IMR-90 (cell line): ENCODE results near the gene TBX3. TPM values are rescaled to one million over a fixed set of nuclear protein-coding genes. Genes with fewer than 3 reads are reported as not detected.

ENCODE experiments used
- ATAC-seq: fragments of 200-7000 bp; cut with Tn5 transposase; 2 replicates; pipeline ENCODE4 v1.9.1; 2020; ENCODE audit warnings: low read depth, mild to moderate bottlenecking, moderate library complexity
- BruUV-seq: library from RNA; stranded (reverse); fragments of 400-500 nt; replicated peaks from 2 replicates; lab custom pipeline; 2021; lab: Mats Ljungman, UMichigan
- CTCF ChIA-PET: fragments of 300-600 bp; formaldehyde crosslinking; extraction: SDS; loops from one replicate; lab custom pipeline; 2021; ENCODE audit warnings: antibody characterized with exemption; lab: Yijun Ruan, JAX
- POLR2A ChIA-PET: fragments of 300-600 bp; sonication (Branson Sonifier 250); formaldehyde crosslinking; loops from one replicate; lab custom pipeline; 2022; ENCODE audit warnings: antibody characterized with exemption; ENCODE audit not compliant: unreplicated experiment; lab: Charles Lee
- DNase-seq: peaks from one replicate; pipeline ENCODE4 v3.0.0; 2013
- H2AFZ ChIP-seq: replicated peaks from 2 replicates; pipeline ENCODE3; 2013; ENCODE audit warnings: low read length, mild to moderate bottlenecking; ENCODE audit not compliant: poor library complexity
- H2AK5ac ChIP-seq: 2 replicates; pipeline ENCODE4 v1.6.1; 2013; ENCODE audit warnings: low read depth, low read length, inconsistent platforms
- H2AK9ac ChIP-seq: replicated peaks from 2 replicates; pipeline ENCODE3; 2013; ENCODE audit warnings: mild to moderate bottlenecking, low read depth, low read length, moderate library complexity; ENCODE audit not compliant: poor library complexity
- H2BK120ac ChIP-seq: 2 replicates; pipeline ENCODE4 v1.6.1; 2013; ENCODE audit warnings: low read depth, low read length, inconsistent platforms
- H2BK15ac ChIP-seq: 3 replicates; pipeline ENCODE4 v1.6.1; 2013; ENCODE audit warnings: low read depth, low read length, inconsistent platforms
- H2BK20ac ChIP-seq: 2 replicates; pipeline ENCODE4 v1.6.1; 2013; ENCODE audit warnings: low read depth, mild to moderate bottlenecking, inconsistent platforms, low read length, moderate library complexity
- H2BK5ac ChIP-seq: 2 replicates; pipeline ENCODE4 v1.6.1; 2013; ENCODE audit warnings: mild to moderate bottlenecking, low read depth, low read length, inconsistent platforms; ENCODE audit not compliant: poor library complexity, severe bottlenecking
- H3K14ac ChIP-seq: replicated peaks from 2 replicates; pipeline ENCODE4 v1.6.1; 2013; ENCODE audit warnings: low read depth, low read length, inconsistent platforms
- H3K18ac ChIP-seq: 2 replicates; pipeline ENCODE4 v1.6.1; 2013; ENCODE audit warnings: low read depth, low read length, control low read depth
- H3K23ac ChIP-seq: 2 replicates; pipeline ENCODE4 v1.6.1; 2013; ENCODE audit warnings: low read depth, low read length, inconsistent platforms
- H3K27ac ChIP-seq: 2 replicates; pipeline ENCODE4 v1.5.1; 2013; ENCODE audit warnings: mild to moderate bottlenecking, control low read depth, low read length; ENCODE audit not compliant: insufficient read depth
- H3K27me3 ChIP-seq: 2 replicates; pipeline ENCODE4 v1.6.1; 2013; ENCODE audit warnings: low read length; ENCODE audit not compliant: control insufficient read depth, insufficient read depth
- H3K36me3 ChIP-seq: 2 replicates; pipeline ENCODE4 v1.6.1; 2013; ENCODE audit warnings: low read length, mixed read lengths; ENCODE audit not compliant: control insufficient read depth, insufficient read depth
- H3K4ac ChIP-seq: 2 replicates; pipeline ENCODE4 v1.6.1; 2013; ENCODE audit warnings: low read depth, low read length, inconsistent platforms
- H3K4me1 ChIP-seq: 2 replicates; pipeline ENCODE4 v1.6.1; 2013; ENCODE audit warnings: low read length, mixed read lengths; ENCODE audit not compliant: control insufficient read depth, insufficient read depth
- H3K4me2 ChIP-seq: 2 replicates; pipeline ENCODE4 v1.6.1; 2013; ENCODE audit warnings: low read depth, mild to moderate bottlenecking, control low read depth, low read length, moderate library complexity
- H3K4me3 ChIP-seq: 2 replicates; pipeline ENCODE4 v1.5.1; 2013; ENCODE audit warnings: low read depth, mild to moderate bottlenecking, control low read depth, low read length, moderate library complexity; ENCODE audit not compliant: insufficient read depth
- H3K56ac ChIP-seq: 2 replicates; pipeline ENCODE4 v1.6.1; 2013; ENCODE audit warnings: low read length, inconsistent platforms; ENCODE audit not compliant: insufficient read depth; ENCODE audit errors: extremely low read depth
- H3K79me1 ChIP-seq, 2 experiments: 2 replicates each; pipeline ENCODE4 v1.6.1; 2013; ENCODE audit warnings: low read length in 2 of 2, inconsistent platforms in 1 of 2, low read depth in 1 of 2
- H3K9ac ChIP-seq: 2 replicates; pipeline ENCODE4 v1.6.1; 2013; ENCODE audit warnings: low read depth, low read length, control low read depth
- H3K9me1 ChIP-seq: 2 replicates; pipeline ENCODE4 v1.6.1; 2013; ENCODE audit warnings: low read length, inconsistent platforms; ENCODE audit not compliant: insufficient read depth
- H3K9me3 ChIP-seq: 2 replicates; pipeline ENCODE4 v1.6.1; 2013; ENCODE audit warnings: low read length; ENCODE audit not compliant: control insufficient read depth, insufficient read depth
- H4K20me1 ChIP-seq: 2 replicates; pipeline ENCODE4 v1.6.1; 2013; ENCODE audit warnings: low read length, inconsistent platforms; ENCODE audit not compliant: insufficient read depth
- H4K5ac ChIP-seq: 2 replicates; pipeline ENCODE4 v1.6.1; 2013; ENCODE audit warnings: mild to moderate bottlenecking, low read depth, low read length, control low read depth
- H4K8ac ChIP-seq, 2 experiments: 2 replicates each; pipeline ENCODE4 v1.6.1; 2013; ENCODE audit warnings: low read depth in 2 of 2, low read length in 2 of 2, control low read depth in 1 of 2, inconsistent platforms in 1 of 2
- H4K91ac ChIP-seq: 2 replicates; pipeline ENCODE4 v1.6.1; 2013; ENCODE audit warnings: low read depth, low read length, inconsistent platforms; ENCODE audit not compliant: insufficient read depth
- MAZ ChIP-seq: IDR thresholded peaks from 2 replicates; pipeline ENCODE4 v1.6.1; 2012; ENCODE audit warnings: low read depth, mild to moderate bottlenecking, low read length, improper control_type of control experiment, moderate library complexity, borderline replicate concordance
- RCOR1 ChIP-seq: IDR thresholded peaks from 2 replicates; pipeline ENCODE4 v1.6.1; 2012; ENCODE audit warnings: mild to moderate bottlenecking, low read length, improper control_type of control experiment; ENCODE audit not compliant: insufficient replicate concordance
- WGBS, 2 experiments: methylation state at CpG; one replicate each; pipeline versions ENCODE4 v1.1.5 to v1.1.7; 2013; ENCODE audit warnings: missing lambda C conversion rate in 2 of 2; ENCODE audit not compliant: insufficient read length in 1 of 2; ENCODE audit errors: extremely low coverage in 2 of 2; 5-methylcytosine and 5-hydroxymethylcytosine counted together
- dilution Hi-C: fragments of 300-500 bp; cut with HindIII; formaldehyde crosslinking; loops from one replicate; pipeline ENCODE4 v1.14.3; 2018; ENCODE audit warnings: low sequenced_read_pairs; ENCODE audit not compliant: unreplicated experiment
- in situ Hi-C: fragments of 300-500 bp; cut with MboI; formaldehyde crosslinking; loops from 3 replicates; pipeline ENCODE4 v1.14.3; 2019; ENCODE audit warnings: low sequenced_read_pairs, inconsistent platforms, mixed read lengths
- intact Hi-C: fragments of 100-400 bp; cut with micrococcal nuclease; formaldehyde crosslinking; loops from 2 replicates; pipeline ENCODE4 v1.10.0; 2022
- polyA plus RNA-seq, 3 experiments: library from polyadenylated mRNA; depleted of rRNA; stranded (reverse); fragments of >200 nt; gene quantifications; 2 replicates each; pipeline ENCODE4 v1.2.3, GENCODE V29; 2012; ENCODE audit warnings: low replicate concordance in 1 of 3
- total RNA-seq: library from RNA; depleted of rRNA; stranded (reverse); fragments of >200 nt; gene quantifications from 2 replicates; pipeline ENCODE4 v1.2.3, GENCODE V29; 2012

The TBX3 gene
- total and polyA plus RNA-seq, 2 of the 4 experiments (the other 2 are of a cell fraction) = 15.8 to 44.9 TPM

GRCh38 chr12:114668886-114669288 lies 15.1 kb downstream of the TBX3 start:
- Histone ChIP-seq H3K79me1 (peaks cover 0 to 5% of the 10 kb centered on the region in 2 experiments; a peak in 1 of 4 replicates), H2BK15ac (no peak overlapping the region; the same call in 2 of the 3 replicates), H3K18ac (peak overlapping the region; percentile 80), H3K9me1 (no peaks in the 10 kb centered on the region), H3K27ac (peak overlapping the region; percentile 89), H2AK9ac (peak overlapping the region; percentile 84), H3K27me3 (no peaks in the 10 kb centered on the region), H3K4me1 (peaks cover 4% of the 10 kb centered on the region), H3K56ac (peak overlapping the region; percentile 96; the same call in 1 of the 2 replicates), H4K91ac (peak overlapping the region; percentile 95), H3K4me2 (peak overlapping the region; percentile 85), H2BK120ac (peak overlapping the region; percentile 97), H3K4ac (peak overlapping the region; percentile 87), H3K9ac (peak overlapping the region; percentile 94), H3K14ac (peak overlapping the region; percentile 93; the same call in 1 of the 2 replicates), H2AFZ (peak overlapping the region; percentile 81), H4K20me1 (peaks cover 11% of the 10 kb centered on the region), H3K36me3 (peaks cover 20% of the 10 kb centered on the region), H2AK5ac (peak overlapping the region; percentile 92), H3K4me3 (peak overlapping the region; percentile 37), H3K9me3 (no peaks in the 10 kb centered on the region), H2BK5ac (peak overlapping the region; percentile 90), H3K23ac (peak overlapping the region; percentile 92), H4K5ac (peak overlapping the region; percentile 59; the same call in 1 of the 2 replicates), H4K8ac (peak overlapping the region; percentile 67 to 86), H2BK20ac (peak overlapping the region; percentile 36; the same call in 1 of the 2 replicates)
- POLR2A ChIA-PET = interaction anchor here (0.5 to 0.9 kb wide), 2 partner anchors 15 to 245 kb away, joined by 3 to 4 read pairs; partner anchors contain the start of gene TBX3
- peak; percentile 0 for ATAC-seq
- no peak for DNase-seq
- intact Hi-C loops = loop anchor here (1.0 to 10.0 kb wide), 3 partner anchors 498 to 1084 kb away; no protein-coding TSS in a partner anchor
- CTCF ChIA-PET = interaction anchor here (0.6 to 1.0 kb wide), 2 partner anchors 729 to 1188 kb away, joined by 3 read pairs; no protein-coding TSS in a partner anchor
- dilution Hi-C loops = no loop called here
- no TSS peak for BruUV-seq
- no CpG with 5 or more reads among the region's 20 CpGs for WGBS, 2 experiments
- in situ Hi-C loops = loop anchor here (10.0 kb wide), 1 partner anchor 966 kb away; no protein-coding TSS in a partner anchor
- TF ChIP-seq MAZ (peak; percentile 7; the same call in 1 of the 2 replicates), RCOR1 (no peak)
